ENCODE results near the gene GAGE12H.
"Not testable (repeated sequence)": the region's sequence is repeated elsewhere in the genome, so short reads cannot be mapped to it uniquely, and the experiment has no call there.

GRCh38 chrX:49589196-49589595, 9.4 kb downstream of the GAGE12H start, which contains the start of gene GAGE2A:
- not testable (repeated sequence) for TF ChIP-seq ARNTL (CRISPR knock-in tag; IDR thresholded peaks at IDR 0.05; ENCODE audit: borderline replicate concordance, low read depth); CSRNP3 (CRISPR knock-in tag; IDR thresholded peaks at IDR 0.05); ZNF565 (CRISPR knock-in tag; conservative IDR thresholded peaks at IDR 0.05; ENCODE audit: low read depth); CSDC2 (CRISPR knock-in tag; IDR thresholded peaks at IDR 0.05); TOX (CRISPR knock-in tag; IDR thresholded peaks at IDR 0.05; ENCODE audit: borderline replicate concordance); CREB5 (CRISPR knock-in tag; IDR thresholded peaks at IDR 0.05; ENCODE audit: low read depth); SNAI2 (CRISPR knock-in tag; IDR thresholded peaks at IDR 0.05); TCF4 (CRISPR knock-in tag; IDR thresholded peaks at IDR 0.05; ENCODE audit: borderline replicate concordance); ZFP3 (CRISPR knock-in tag; IDR thresholded peaks at IDR 0.05); PPARA (CRISPR knock-in tag; IDR thresholded peaks at IDR 0.05; ENCODE audit: borderline replicate concordance); RARB (CRISPR knock-in tag; IDR thresholded peaks at IDR 0.05); GLIS3 (CRISPR knock-in tag; IDR thresholded peaks at IDR 0.05)
